Activated CD8-positive, alpha-beta T cell treated with anti-CD3 and anti-CD28 coated beads for 36 hours (primary cell): Measurements from ENCODE around the gene KCNJ6. TPM values are rescaled to one million over a fixed set of nuclear protein-coding genes. Genes with fewer than 3 reads are reported as not detected.
"Not testable (repeated sequence)": the region's sequence is repeated elsewhere in the genome, so short reads cannot be mapped to it uniquely, and the experiment has no call there.

Experiments used
- ATAC-seq: fragments of 200-7000 bp; cut with Tn5 transposase; one replicate; pipeline ENCODE4 v1.10.0; 2021; ENCODE audit warnings: mild to moderate bottlenecking, moderate library complexity
- CTCF ChIA-PET: fragments of 350-600 bp; sonication (Branson Sonifier 250); formaldehyde crosslinking; loops from one replicate; lab custom pipeline; 2021; ENCODE audit warnings: antibody characterized with exemption; lab: Charles Lee
- POLR2A ChIA-PET: fragments of 350-600 bp; sonication (Branson Sonifier 250); formaldehyde crosslinking; loops from one replicate; lab custom pipeline; 2021; ENCODE audit warnings: antibody characterized with exemption; lab: Charles Lee
- DNase-seq: peaks from one replicate; pipeline ENCODE4 v3.0.0-alpha.2; 2020
- H3K27ac Mint-ChIP-seq: one replicate; pipeline ENCODE4 v1.8.0; 2021; ENCODE audit warnings: mild to moderate bottlenecking, mixed read lengths
- H3K27me3 Mint-ChIP-seq: one replicate; pipeline ENCODE4 v1.8.0; 2021; ENCODE audit warnings: mixed read lengths
- H3K36me3 Mint-ChIP-seq: one replicate; pipeline ENCODE4 v1.8.0; 2021; ENCODE audit warnings: low read depth, mixed read lengths
- H3K4me1 Mint-ChIP-seq: one replicate; pipeline ENCODE4 v1.8.0; 2021; ENCODE audit warnings: low read depth, mixed read lengths
- H3K4me3 Mint-ChIP-seq: one replicate; pipeline ENCODE4 v1.8.0; 2021; ENCODE audit warnings: mild to moderate bottlenecking, moderate library complexity, mixed read lengths
- H3K9me3 Mint-ChIP-seq: one replicate; pipeline ENCODE4 v1.8.0; 2021; ENCODE audit warnings: mixed read lengths
- CTCF ChIP-seq: fragments of 200-600 bp; IDR thresholded peaks from one replicate; pipeline ENCODE4 v1.8.0; 2022; ENCODE audit warnings: antibody characterized with exemption, mild to moderate bottlenecking
- intact Hi-C: fragments of 100-400 bp; cut with micrococcal nuclease; formaldehyde crosslinking; loops from one replicate; pipeline ENCODE4 v1.10.0; 2022
- total RNA-seq, 2 experiments: library from RNA; stranded (reverse); gene quantifications; one replicate each; pipeline ENCODE4 v1.2.3, GENCODE V29; 2021

KCNJ6 gene
- total RNA-seq, 2 experiments from 2014 or later = not detected

GRCh38 chr21:37737507-37737906 lies 178.8 kb downstream of the KCNJ6 start:
- no peak overlapping the region for H3K27ac Mint-ChIP-seq
- no peaks in the 10 kb centered on the region for H3K4me1 Mint-ChIP-seq
- DNase-seq (no peak), ATAC-seq (no peak)
- ChIA-PET POLR2A (no interaction called here), CTCF (no interaction called here)
- no peak for TF ChIP-seq CTCF
- H3K9me3 Mint-ChIP-seq = no peaks in the 10 kb centered on the region
- intact Hi-C loops = no loop called here
- H3K36me3 Mint-ChIP-seq = no peaks in the 10 kb centered on the region
- no peak overlapping the region for H3K4me3 Mint-ChIP-seq
- peaks cover 4% of the 10 kb centered on the region for H3K27me3 Mint-ChIP-seq

- no peak for TF ChIP-seq CTCF
- H3K27ac Mint-ChIP-seq = no peak overlapping the region
- no peak for DNase-seq
- H3K4me3 Mint-ChIP-seq = no peak overlapping the region
- ChIA-PET POLR2A (no interaction called here), CTCF (no interaction called here)
- intact Hi-C loops = no loop called here
- H3K36me3 Mint-ChIP-seq = no peaks in the 10 kb centered on the region
- H3K4me1 Mint-ChIP-seq = no peaks in the 10 kb centered on the region
- H3K9me3 Mint-ChIP-seq = no peaks in the 10 kb centered on the region
- ATAC-seq = no peak
- peaks cover 10% of the 10 kb centered on the region for H3K27me3 Mint-ChIP-seq
Measured at GRCh38 chr21:37734846-37735245, 181.4 kb downstream of the KCNJ6 start.

- ChIA-PET CTCF (no interaction called here), POLR2A (no interaction called here)
- Mint-ChIP-seq H3K27ac (no peak overlapping the region), H3K4me3 (no peak overlapping the region), H3K4me1 (no peaks in the 10 kb centered on the region), H3K36me3 (no peaks in the 10 kb centered on the region), H3K27me3 (peaks cover 9% of the 10 kb centered on the region), H3K9me3 (no peaks in the 10 kb centered on the region)
- TF ChIP-seq CTCF = no peak
- intact Hi-C loops = no loop called here
- no peak for DNase-seq
- no peak for ATAC-seq
Measured at GRCh38 chr21:37732927-37733326, 183.3 kb downstream of the KCNJ6 start.

- ChIA-PET POLR2A (no interaction called here), CTCF (no interaction called here)
- Mint-ChIP-seq H3K4me3 (no peak overlapping the region), H3K27me3 (peaks cover 6% of the 10 kb centered on the region), H3K36me3 (no peaks in the 10 kb centered on the region), H3K27ac (no peak overlapping the region), H3K9me3 (no peaks in the 10 kb centered on the region), H3K4me1 (no peaks in the 10 kb centered on the region)
- ATAC-seq (no peak), DNase-seq (no peak)
- no peak for TF ChIP-seq CTCF
- intact Hi-C loops = no loop called here
Measured at GRCh38 chr21:37724201-37724600, 192.1 kb downstream of the KCNJ6 start.

GRCh38 chr21:37717534-37717933 lies 198.7 kb downstream of the KCNJ6 start:
- H3K4me3 Mint-ChIP-seq = no peak overlapping the region
- H3K36me3 Mint-ChIP-seq = no peaks in the 10 kb centered on the region
- no peak for TF ChIP-seq CTCF
- ChIA-PET CTCF (no interaction called here), POLR2A (no interaction called here)
- H3K9me3 Mint-ChIP-seq = no peaks in the 10 kb centered on the region
- DNase-seq (no peak), ATAC-seq (no peak)
- intact Hi-C loops = loop anchor here (10.0 kb wide), 1 partner anchor 407 kb away; no protein-coding TSS in a partner anchor
- H3K4me1 Mint-ChIP-seq = no peaks in the 10 kb centered on the region
- peaks cover 15% of the 10 kb centered on the region for H3K27me3 Mint-ChIP-seq
- H3K27ac Mint-ChIP-seq = no peak overlapping the region

- peaks cover 26% of the 10 kb centered on the region for H3K27me3 Mint-ChIP-seq
- ATAC-seq, H3K4me1 Mint-ChIP-seq, H3K4me3 Mint-ChIP-seq, H3K36me3 Mint-ChIP-seq, DNase-seq, H3K9me3 Mint-ChIP-seq, H3K27ac Mint-ChIP-seq, POLR2A ChIA-PET: not testable (repeated sequence)
- CTCF ChIA-PET = interaction anchor here (0.8 to 2.5 kb wide), 14 partner anchors 10 to 644 kb away, joined by 3 to 10 read pairs (median 3); no protein-coding TSS in a partner anchor
- intact Hi-C loops = loop anchor here (10.0 kb wide), 1 partner anchor 412 kb away; no protein-coding TSS in a partner anchor
Measured at GRCh38 chr21:37712569-37712934, 203.7 kb downstream of the KCNJ6 start.
